HG03175 (cell line): ENCODE results near the gene OR2AG1.
"Not testable (repeated sequence)": the region's sequence is repeated elsewhere in the genome, so short reads cannot be mapped to it uniquely, and the experiment has no call there.

ENCODE experiments used
- ATAC-seq: cut with Tn5 transposase; IDR thresholded peaks from one replicate; pipeline ENCODE4 v1.9.1; 2021; ENCODE audit warnings: mild to moderate bottlenecking, moderate library complexity; ENCODE audit not compliant: unreplicated experiment

The OR2AG1 gene

DNA sequence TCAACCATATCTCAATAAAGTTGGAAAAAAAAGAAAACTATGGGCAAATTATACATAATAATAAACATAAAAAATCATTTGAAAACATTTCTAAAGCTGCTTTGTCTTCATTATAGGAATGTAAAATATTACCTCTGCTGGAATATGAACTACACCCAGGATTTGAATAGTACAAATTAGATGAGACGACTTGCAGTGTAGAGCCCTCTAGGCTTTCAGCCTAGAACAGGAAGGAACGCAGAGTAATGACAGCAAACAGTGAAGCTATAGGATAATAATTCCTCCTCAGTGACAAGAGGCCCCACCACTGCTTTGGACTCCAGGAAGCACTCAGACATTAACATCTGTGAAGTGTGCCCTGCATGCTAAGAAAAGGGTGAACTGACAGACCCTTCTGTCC lies 7.7 kb downstream of the OR2AG1 start:
- ATAC-seq = no peak

DNA sequence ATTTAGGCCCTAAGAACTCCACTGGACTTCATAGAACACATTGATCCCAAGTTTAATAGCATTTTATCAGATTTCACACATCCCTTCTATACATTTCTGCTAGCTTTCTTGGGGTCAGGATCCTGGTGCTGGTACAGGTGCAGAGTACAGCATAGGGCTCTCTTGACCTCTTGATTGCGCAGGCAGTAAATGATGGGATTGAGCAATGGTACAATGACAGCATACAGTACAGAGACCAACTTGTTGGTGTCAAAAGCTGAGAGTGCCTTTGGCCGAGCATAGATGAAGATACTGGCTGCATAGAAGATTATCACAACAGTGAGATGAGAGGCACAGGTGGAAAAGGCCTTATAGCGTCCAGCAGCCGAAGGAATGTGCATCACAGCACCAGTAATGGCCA lies 11.8 kb downstream of the OR2AG1 start:
- ATAC-seq = no peak

DNA sequence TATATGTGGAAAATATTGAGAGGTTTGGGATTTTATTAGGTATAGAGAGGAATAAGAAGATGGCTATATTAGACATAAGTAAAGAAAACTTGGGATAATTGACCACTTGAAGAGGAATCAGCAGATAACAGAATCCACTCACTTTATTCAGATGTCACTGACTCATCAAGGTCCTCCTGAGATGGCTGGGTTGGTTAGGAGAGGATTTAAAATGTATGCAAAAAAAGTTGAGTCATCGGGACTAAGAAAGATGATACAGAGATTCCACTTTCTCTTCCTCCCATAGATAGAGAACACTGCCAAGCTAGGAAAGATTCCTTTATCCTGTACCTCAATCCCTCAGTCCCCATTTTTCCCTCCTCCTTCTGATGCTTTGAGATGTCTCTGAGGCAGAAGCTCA lies 16.6 kb downstream of the OR2AG1 start, which contains the start of gene OR6A2:
TSS of gene OR6A2 (minus strand) at position 288 of the 400 bp plus-strand sequence. CDS start 3,981 bp downstream, outside the sequence.
- no peak for ATAC-seq

DNA sequence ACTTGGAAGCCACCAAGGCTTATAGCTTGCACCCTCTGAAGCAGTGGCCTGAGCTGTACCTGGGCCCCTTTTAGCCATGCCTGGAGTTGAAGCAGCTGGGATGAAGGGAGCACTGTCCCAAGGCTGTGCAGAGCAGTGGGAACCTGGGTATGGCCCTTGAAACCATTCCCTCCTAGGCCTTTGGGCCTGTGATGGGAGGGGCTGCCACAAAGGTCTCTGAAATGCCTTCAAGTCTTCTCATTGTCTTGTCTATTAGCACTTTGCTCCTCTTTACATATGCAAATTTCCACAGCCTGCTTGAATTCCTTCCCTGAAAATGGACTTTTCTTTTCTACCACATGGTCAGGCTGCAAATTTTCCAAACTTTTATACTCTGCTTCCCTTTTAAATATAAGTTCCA lies 18.3 kb downstream of the OR2AG1 start:
- not testable (repeated sequence) for ATAC-seq

DNA sequence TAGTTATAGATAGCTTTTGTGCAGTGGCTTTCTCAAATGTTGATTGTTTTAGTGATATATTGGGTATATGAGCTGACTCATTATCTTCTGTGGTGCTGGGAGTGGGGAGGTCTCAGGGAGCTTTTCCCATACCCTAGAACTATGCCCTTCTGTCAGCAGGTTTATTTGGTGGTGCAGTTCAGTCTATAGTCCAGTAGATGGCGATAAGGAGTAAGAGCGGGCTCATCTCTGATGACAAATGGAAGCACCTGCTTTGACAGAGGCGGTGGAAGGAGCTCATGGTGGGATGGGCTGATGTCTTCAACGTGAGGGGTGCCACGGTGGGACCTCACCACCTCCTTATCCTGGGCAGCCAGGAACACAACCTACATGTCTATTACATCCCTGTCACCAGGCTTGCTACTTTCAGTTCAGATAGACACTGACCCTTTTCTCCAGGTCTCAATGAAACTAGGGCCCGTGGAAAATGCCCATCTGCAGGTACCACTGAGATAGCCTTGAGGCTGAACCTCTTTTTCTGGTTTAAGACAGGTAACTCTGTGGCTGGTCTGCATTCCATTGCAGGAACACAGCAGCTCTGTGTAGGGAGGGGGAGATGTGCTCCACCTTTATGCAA lies 29.7 kb downstream of the OR2AG1 start:
- peak; percentile 95 for ATAC-seq

DNA sequence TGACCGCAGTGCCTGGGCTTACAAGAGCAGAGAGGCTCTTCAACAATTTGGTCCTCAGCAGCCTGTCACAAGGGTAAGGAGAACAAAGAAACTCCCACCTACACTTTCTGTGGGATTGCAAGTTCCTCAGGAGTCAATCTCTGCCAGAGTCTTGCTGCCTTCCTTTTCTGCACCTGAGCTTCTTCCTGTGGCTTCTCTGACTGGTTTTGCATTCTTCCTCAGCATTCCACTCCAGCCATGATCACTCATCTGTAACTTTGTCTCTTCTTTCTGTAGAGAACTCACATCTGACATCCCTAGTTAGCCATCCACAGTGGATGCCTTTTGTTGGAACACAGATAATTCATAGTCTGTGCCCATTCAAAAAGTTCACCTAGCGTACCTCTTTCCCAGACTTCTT lies 30.8 kb downstream of the OR2AG1 start:
- ATAC-seq = no peak

DNA sequence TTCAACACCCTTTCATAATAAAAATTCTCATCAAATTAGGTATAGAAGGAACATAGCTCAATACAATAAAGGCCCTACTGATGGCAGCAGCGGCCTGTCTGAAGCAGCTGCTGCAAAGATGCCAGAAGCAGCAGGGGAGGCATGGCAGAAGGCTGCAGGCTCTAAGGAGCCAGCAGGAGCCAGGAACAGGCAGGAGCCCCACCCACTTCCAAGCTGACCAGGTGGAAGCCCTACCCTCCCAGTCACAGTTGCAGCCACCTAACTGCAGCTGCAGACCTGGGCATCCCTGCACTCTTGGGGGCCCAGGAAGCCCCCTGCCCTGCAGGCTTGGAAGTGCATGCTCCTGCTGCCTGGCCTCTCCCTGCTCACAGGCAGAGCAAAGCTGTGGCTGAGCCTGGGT lies 34.9 kb downstream of the OR2AG1 start:
- no peak for ATAC-seq

DNA sequence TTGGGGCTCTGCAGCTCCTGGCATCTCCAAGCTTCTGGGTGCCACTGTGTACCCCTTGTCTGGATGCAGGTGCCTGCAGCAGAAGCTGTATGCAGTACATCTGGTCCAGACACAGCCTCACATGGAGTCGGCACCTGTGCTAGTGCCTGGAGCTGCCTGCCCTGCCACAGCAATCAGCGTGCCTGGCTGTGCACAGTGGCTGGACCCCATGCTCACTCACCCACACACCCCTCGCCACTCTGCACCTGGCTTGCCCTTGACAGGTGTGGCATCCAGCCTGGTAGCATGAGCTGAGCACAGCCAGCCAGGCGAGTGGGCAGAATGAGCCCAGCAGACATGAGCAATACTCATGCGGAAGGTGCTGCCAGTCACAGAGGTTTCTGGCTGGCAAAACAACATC lies 36.1 kb downstream of the OR2AG1 start:
- ATAC-seq = no peak

DNA sequence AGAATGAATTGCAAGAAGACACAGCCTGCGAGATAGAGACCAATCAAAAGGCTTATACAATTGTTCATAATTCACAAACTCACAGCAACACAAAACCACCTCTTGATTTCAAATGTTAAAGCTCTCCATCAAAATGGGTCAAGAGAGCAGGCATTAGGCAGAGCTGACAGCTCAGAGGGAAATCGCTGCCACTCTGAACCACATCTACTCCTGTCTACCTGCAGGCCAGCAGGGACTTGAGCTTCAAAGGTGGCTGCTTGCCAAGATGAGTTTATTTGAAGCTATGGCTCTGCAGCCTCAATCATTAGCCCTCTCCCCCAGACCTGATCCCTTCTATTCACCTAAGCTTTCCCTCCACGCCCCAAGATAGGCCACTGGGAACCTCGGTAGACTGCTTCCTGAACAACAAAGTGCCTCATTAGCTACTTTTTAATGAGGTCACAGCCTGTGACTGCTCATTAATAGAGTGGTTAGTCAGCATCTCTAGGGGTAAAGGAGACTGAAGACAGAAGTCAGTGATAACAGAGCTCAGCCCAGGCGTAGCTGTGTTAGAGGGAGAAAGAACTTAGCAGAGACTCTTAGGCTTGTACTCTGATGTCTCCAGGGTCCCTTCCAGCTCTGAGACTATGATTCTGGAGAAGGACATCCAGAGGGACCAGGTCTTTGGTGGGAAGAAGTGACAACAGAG lies 41.5 kb downstream of the OR2AG1 start:
- ATAC-seq = no peak

DNA sequence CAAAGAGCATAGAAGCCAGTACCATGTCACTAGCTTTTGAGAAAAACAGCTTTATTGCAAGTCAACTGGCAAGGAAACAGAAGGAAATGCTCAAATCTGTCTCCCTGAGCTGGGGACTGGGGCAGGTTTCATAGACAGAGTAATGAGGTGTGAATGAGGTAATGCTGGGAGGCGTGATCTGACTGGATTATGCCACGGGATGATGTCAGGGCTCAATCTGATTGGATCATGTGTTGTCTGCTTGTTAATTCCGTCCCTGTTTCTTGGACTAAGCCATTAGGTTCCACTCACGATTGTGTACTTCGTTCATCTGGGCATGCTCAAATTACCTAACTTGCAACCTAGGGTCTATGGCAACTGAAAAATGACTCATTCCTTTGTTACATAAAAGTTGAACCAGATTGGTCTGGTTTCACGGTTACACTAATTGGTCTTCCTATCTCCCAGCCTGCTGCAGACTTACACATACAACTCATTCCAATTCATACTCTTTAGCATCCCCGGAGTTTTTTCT lies 42.5 kb downstream of the OR2AG1 start:
- ATAC-seq = no peak

DNA sequence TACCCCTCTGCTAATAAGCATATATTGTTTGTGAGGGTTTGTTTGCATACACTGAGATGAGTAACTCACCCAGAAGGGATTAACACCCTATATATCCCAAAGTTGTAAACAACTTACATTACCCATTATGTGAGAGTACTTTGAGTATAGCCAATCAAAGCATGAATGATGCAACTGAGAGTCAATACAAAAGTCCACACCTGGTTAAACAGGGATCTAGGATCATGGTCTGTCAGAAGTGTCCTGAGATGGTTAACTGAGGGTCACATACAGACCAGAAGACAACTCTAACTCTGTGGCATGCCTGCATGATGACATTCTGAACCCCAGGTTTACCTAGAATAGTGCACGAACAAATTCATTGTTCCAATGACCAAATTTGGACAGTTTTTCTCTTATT lies 45.3 kb downstream of the OR2AG1 start:
- ATAC-seq = no peak

DNA sequence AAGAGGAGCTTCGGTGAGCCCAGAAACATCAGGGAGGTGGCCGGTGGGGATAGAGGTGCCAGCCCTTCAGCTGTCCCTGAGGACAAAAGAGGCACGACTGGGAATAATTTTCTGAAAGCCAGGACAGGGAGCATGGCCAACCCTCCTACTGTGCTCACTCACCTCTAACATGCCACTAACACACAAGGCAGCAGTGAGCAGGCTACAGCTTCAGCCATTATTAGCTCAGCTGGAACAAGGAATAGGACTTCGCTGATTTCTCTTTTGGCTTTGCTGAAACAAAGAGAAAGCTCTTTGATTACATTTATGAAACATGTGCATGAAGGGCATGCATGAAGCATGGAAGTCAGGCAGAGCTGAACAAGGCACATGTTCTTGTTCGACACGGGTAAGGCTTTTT lies 50.5 kb downstream of the OR2AG1 start:
- no peak for ATAC-seq

DNA sequence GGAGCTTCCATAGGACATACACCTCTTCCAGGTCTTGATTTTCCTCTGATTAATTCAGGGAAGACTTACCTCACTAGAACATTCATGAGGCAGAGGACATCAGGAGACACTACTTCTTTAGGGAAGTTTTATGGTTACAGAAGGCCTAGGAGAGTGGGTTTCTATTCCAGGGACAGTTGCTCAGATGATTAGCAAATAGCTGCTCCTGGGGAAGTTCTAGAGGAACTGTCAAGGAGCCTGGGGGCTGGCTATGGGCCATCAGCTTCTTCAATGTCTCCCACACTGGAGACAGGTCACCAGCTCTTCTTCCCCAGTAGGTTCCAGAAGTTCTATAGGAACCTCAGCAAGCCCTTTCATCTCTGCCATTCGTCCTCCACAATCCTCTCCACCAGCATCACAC lies 51.2 kb downstream of the OR2AG1 start:
- no peak for ATAC-seq
